Astrocyte (in vitro differentiated cells and primary cell): ENCODE data around the gene LRRFIP1. TPM values are rescaled to one million over a fixed set of nuclear protein-coding genes. Genes with fewer than 3 reads are reported as not detected.
A peak's percentile ranks its signal among the peaks of the same experiment; 100 is the strongest.

Source experiments
- DNase-seq: peaks from one replicate; pipeline ENCODE4 v3.0.0-alpha.2; 2010; ENCODE audit warnings: low read depth
- FAIRE-seq: peaks from 2 replicates; lab custom pipeline; 2011; peaks lifted over from hg19 to GRCh38; lab: Jason Lieb, UNC
- H2AFZ ChIP-seq: 2 replicates; pipeline ENCODE4 v1.6.0; 2012; ENCODE audit warnings: low read depth, low read length, inconsistent platforms
- H3K27ac ChIP-seq: 2 replicates; pipeline ENCODE4 v1.5.1; 2011; ENCODE audit warnings: low read depth, low read length, inconsistent platforms
- H3K27me3 ChIP-seq: 2 replicates; pipeline ENCODE4 v1.6.0; 2011; ENCODE audit warnings: low read length, inconsistent platforms; ENCODE audit not compliant: insufficient read depth
- H3K36me3 ChIP-seq: 2 replicates; pipeline ENCODE4 v1.5.1; 2011; ENCODE audit warnings: low read length, inconsistent platforms; ENCODE audit not compliant: insufficient read depth
- H3K4me1 ChIP-seq: 2 replicates; pipeline ENCODE4 v1.5.1; 2011; ENCODE audit warnings: low read length, inconsistent platforms; ENCODE audit not compliant: insufficient read depth
- H3K4me2 ChIP-seq: 2 replicates; pipeline ENCODE4 v1.6.0; 2012; ENCODE audit warnings: low read length, inconsistent platforms
- H3K4me3 ChIP-seq: 2 replicates; pipeline ENCODE4 v1.5.1; 2011; ENCODE audit warnings: low read depth, mild to moderate bottlenecking, low read length, inconsistent platforms; ENCODE audit not compliant: insufficient read depth
- H3K79me2 ChIP-seq: 2 replicates; pipeline ENCODE4 v1.6.0; 2012; ENCODE audit warnings: mild to moderate bottlenecking, low read length, inconsistent platforms; ENCODE audit not compliant: insufficient read depth
- H3K9ac ChIP-seq: 2 replicates; pipeline ENCODE4 v1.6.0; 2012; ENCODE audit warnings: mild to moderate bottlenecking, low read length, inconsistent platforms
- H3K9me3 ChIP-seq: 2 replicates; pipeline ENCODE4 v1.5.1; 2012; ENCODE audit warnings: low read depth, mild to moderate bottlenecking, low read length, inconsistent platforms; ENCODE audit not compliant: insufficient read depth
- H4K20me1 ChIP-seq: 2 replicates; pipeline ENCODE4 v1.6.0; 2012; ENCODE audit warnings: low read length, inconsistent platforms; ENCODE audit not compliant: insufficient read depth
- H3K27ac Mint-ChIP-seq: one replicate; pipeline ENCODE4 v1.8.0; 2021; ENCODE audit warnings: mild to moderate bottlenecking, mixed read lengths; ENCODE audit not compliant: unreplicated experiment
- H3K27me3 Mint-ChIP-seq: one replicate; pipeline ENCODE4 v1.8.0; 2021; ENCODE audit warnings: low read depth, mixed read lengths; ENCODE audit not compliant: unreplicated experiment
- H3K36me3 Mint-ChIP-seq: one replicate; pipeline ENCODE4 v1.8.0; 2021; ENCODE audit warnings: low read depth, mixed read lengths; ENCODE audit not compliant: unreplicated experiment
- H3K4me1 Mint-ChIP-seq: one replicate; pipeline ENCODE4 v1.8.0; 2021; ENCODE audit warnings: low read depth, mixed read lengths; ENCODE audit not compliant: unreplicated experiment
- H3K4me3 Mint-ChIP-seq: one replicate; pipeline ENCODE4 v1.8.0; 2021; ENCODE audit warnings: mild to moderate bottlenecking, moderate library complexity, mixed read lengths; ENCODE audit not compliant: unreplicated experiment
- H3K9me3 Mint-ChIP-seq: one replicate; pipeline ENCODE4 v1.8.0; 2021; ENCODE audit warnings: mild to moderate bottlenecking, mixed read lengths; ENCODE audit not compliant: unreplicated experiment
- EZH2 ChIP-seq: IDR thresholded peaks from 2 replicates; pipeline ENCODE4 v1.6.1; 2012; ENCODE audit warnings: mild to moderate bottlenecking, low read length, inconsistent platforms; ENCODE audit not compliant: insufficient read depth
- total RNA-seq: library from RNA; stranded (reverse); gene quantifications from 2 replicates; pipeline ENCODE4 v1.2.1, GENCODE V29; 2021
- TF ChIP-seq, protein P1 (sequence below): IDR thresholded peaks from 2 replicates; pipeline ENCODE4 v1.5.1; 2011; ENCODE audit warnings: low read depth, mild to moderate bottlenecking, inconsistent platforms, low read length, moderate library complexity; ENCODE audit not compliant: insufficient read depth

The LRRFIP1 gene
- total RNA-seq, 1 donor from 2014 or later: 83.3 TPM

DNA sequence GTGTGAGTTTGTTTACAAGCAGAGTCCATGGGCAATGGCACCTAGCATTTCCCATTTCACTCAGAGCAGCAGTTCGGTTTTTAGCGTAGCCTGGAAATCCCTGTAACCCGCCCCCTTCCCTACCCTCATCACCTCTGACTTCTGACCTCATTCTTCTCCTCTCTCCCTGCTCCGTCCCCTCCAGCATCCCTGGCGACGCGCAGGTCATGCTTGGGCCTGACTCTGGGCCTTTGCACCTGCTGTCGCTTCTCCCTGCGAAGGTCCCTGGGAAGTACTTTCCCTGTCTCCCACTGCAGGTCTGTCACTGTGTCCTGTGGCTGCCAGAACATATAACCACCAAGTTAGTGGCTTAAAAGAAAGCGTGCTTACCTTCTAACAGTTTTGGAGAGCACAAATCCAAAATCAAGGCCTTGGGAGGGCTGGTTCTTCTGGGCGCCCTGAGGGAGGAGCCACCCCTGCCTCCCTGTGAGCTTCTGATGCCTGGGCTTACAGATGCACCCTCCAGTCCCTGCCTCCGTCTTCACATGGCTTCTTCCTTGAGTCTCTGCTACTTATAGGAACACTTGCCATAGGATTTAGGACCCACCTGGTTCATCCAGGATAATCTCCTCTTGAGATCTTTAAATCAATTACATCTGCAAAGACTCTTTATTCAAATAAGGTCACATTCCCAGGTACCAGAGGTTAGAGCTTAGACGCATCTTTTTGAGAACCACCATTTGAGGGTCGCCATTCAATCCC is 28.7 kb upstream of the LRRFIP1 start:
- Histone ChIP-seq H3K36me3 (no peaks in the 10 kb centered on the region), H4K20me1 (no peaks in the 10 kb centered on the region), H3K27ac (no peak overlapping the region), H3K27me3 (no peaks in the 10 kb centered on the region), H3K4me2 (no peak overlapping the region), H3K9ac (no peak overlapping the region), H3K79me2 (no peaks in the 10 kb centered on the region), H2AFZ (no peak overlapping the region), H3K4me1 (peaks cover 14% of the 10 kb centered on the region), H3K4me3 (no peak overlapping the region), H3K9me3 (no peaks in the 10 kb centered on the region)
- FAIRE-seq: no peak
- no peak overlapping the region for H3K27ac Mint-ChIP-seq
- H3K9me3 Mint-ChIP-seq: no peaks in the 10 kb centered on the region
- peaks cover 3% of the 10 kb centered on the region for H3K36me3 Mint-ChIP-seq
- TF ChIP-seq EZH2: no peak
- TF ChIP-seq, protein P1, sequence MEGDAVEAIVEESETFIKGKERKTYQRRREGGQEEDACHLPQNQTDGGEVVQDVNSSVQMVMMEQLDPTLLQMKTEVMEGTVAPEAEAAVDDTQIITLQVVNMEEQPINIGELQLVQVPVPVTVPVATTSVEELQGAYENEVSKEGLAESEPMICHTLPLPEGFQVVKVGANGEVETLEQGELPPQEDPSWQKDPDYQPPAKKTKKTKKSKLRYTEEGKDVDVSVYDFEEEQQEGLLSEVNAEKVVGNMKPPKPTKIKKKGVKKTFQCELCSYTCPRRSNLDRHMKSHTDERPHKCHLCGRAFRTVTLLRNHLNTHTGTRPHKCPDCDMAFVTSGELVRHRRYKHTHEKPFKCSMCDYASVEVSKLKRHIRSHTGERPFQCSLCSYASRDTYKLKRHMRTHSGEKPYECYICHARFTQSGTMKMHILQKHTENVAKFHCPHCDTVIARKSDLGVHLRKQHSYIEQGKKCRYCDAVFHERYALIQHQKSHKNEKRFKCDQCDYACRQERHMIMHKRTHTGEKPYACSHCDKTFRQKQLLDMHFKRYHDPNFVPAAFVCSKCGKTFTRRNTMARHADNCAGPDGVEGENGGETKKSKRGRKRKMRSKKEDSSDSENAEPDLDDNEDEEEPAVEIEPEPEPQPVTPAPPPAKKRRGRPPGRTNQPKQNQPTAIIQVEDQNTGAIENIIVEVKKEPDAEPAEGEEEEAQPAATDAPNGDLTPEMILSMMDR: no peak
- no peak for DNase-seq
- peaks cover 22% of the 10 kb centered on the region for H3K27me3 Mint-ChIP-seq
- H3K4me3 Mint-ChIP-seq: no peak overlapping the region
- H3K4me1 Mint-ChIP-seq: peaks cover 9% of the 10 kb centered on the region

DNA sequence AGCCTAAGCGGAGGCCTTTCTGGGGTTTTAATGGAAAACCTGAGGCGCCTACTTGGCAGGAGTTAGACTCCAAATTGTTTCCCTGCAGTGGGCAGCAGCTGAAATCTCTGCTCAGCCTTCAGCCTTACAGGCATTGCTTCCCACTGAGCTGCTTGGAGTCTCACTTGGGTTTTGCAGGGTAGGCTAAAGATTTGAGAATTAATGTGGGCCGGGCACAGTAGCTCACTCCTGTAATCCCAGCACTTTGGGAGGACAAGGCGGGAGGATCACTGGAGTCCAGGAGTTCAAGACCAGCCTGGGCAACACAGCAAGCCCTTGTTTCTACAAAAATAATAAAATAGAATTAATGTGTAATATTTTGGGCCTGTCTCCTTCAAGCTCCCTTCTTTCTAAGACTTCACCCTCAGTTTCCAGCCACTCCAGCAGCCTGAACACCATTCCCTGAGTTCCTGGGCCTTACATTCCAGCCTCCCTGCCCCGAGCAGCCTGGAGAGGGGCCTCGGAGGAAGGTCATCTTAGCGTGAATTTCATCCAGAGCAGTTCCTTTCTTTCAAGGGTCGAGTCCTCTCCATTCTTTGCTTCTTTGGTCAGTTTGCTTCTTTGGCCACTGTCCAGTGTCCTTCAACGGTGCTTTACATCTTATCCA is 27.8 kb upstream of the LRRFIP1 start:
- Mint-ChIP-seq H3K27me3 (peaks cover 22% of the 10 kb centered on the region), H3K27ac (no peak overlapping the region), H3K9me3 (no peaks in the 10 kb centered on the region), H3K4me1 (peaks cover 6% of the 10 kb centered on the region), H3K36me3 (peaks cover 3% of the 10 kb centered on the region), H3K4me3 (no peak overlapping the region)
- H4K20me1 ChIP-seq: no peaks in the 10 kb centered on the region
- H3K27ac ChIP-seq: no peak overlapping the region
- H3K27me3 ChIP-seq: no peaks in the 10 kb centered on the region
- peaks cover 12% of the 10 kb centered on the region for H3K4me1 ChIP-seq
- H3K36me3 ChIP-seq: no peaks in the 10 kb centered on the region
- DNase-seq (no peak), FAIRE-seq (no peak)
- no peak overlapping the region for H3K4me3 ChIP-seq
- H3K79me2 ChIP-seq: no peaks in the 10 kb centered on the region
- H3K9me3 ChIP-seq: no peaks in the 10 kb centered on the region
- TF ChIP-seq EZH2: no peak
- TF ChIP-seq, protein P1: no peak
- H3K4me2 ChIP-seq: peak overlapping the region; percentile 38
- peak overlapping the region; percentile 69 for H2AFZ ChIP-seq
- H3K9ac ChIP-seq: peak overlapping the region; percentile 33
